HG03378 (cell line): ENCODE data around the gene OOSP3.

Experiments
- ATAC-seq: cut with Tn5 transposase; IDR thresholded peaks from one replicate; pipeline ENCODE4 v1.9.1; 2021; ENCODE audit warnings: mild to moderate bottlenecking, moderate library complexity; ENCODE audit not compliant: unreplicated experiment

The OOSP3 gene

DNA sequence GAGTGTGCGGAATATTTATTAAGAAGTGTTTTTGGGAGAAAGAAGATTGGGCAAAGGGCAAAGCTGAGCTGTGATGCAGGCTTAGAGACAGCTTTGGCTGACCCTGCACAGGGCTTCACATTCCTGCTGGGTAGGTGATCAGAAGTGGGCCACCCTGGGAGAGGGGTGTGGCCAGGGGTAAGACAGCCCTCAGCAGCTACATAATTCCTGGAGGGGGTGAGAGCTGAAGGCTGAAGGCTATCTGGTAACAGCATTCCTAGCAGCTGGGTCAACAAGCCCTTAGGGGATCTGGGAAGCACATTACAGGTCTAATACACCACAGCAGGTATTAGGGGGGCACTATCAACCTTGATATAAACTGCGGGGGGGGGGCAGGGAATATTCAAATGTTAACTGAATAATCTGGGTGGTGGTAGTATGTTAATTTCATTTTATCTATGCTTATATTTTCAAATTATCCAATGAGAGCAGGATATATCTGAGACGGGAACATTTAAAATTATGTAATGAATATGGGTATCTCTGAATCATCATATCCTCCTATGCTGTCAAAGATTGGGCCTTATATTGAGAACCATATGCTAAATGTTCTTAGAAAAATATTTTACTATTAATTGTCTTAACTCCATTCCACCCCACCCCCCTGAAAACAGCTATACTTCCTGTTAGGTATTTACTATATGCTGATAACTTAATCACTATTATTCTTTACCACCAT is 65.6 kb downstream of the OOSP3 start:
- no peak for ATAC-seq

DNA sequence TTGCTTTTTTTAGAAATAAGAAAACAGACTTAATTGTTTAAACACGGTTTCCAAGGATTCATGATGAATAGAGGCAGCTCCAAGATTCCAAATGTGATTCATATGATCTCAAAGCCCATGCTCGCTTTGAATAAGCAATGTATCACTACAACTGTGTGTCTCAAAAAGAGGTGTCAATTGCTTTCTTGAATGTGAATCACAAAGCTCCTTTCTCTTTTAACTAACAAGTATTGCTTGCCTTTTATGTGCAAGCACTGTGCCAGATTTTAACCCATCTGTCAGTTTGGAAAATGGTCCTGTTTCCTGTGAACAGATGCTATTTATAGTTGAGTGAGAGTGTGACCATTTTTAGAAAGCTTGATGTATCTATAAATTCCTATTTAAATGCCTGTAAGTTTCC is 66.1 kb downstream of the OOSP3 start:
- no peak for ATAC-seq
